Measurements from ENCODE around the gene CFAP206.
"Not testable (repeated sequence)": the region's sequence is repeated elsewhere in the genome, so short reads cannot be mapped to it uniquely, and the experiment has no call there.

Gene CFAP206

DNA sequence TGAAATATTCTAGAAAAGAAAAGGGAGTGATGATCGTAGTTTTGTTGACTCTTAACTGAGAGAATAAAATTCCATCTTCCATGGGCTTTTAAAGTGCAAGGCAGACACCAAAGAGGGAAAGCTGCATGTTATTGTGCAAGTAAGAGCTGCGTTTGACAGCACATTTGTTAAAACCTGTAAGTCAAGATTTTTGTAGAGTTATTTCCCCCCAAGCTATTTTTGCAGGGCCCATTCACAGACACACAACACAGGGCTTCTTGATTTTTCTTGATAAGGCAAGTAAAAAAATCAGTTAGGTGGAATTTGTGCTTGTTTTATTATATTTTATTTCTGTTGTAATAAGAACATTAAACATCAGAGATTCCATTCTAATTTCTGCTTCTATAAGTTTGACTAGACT, 13.8 kb downstream of the CFAP206 start:
- no peak for FAIRE-seq

DNA sequence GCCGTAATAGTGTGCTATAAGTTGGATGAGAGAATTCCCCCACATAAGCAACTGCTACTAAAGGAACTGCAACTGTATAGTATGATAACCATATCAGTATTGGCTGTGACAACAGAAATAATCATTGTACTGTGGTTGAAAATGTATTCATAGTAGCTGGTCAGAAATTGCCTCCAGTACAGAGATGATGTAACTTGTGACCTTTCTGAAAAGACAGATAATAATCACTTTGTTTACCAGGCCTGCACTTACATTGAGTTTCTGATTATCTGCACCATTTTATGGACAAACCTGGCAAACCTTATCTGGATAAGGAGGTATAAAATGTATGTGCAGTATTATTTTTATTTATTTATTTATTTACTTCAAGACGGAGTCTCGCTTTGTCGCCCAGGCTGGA, 19.0 kb downstream of the CFAP206 start:
- FAIRE-seq, result no peak

DNA sequence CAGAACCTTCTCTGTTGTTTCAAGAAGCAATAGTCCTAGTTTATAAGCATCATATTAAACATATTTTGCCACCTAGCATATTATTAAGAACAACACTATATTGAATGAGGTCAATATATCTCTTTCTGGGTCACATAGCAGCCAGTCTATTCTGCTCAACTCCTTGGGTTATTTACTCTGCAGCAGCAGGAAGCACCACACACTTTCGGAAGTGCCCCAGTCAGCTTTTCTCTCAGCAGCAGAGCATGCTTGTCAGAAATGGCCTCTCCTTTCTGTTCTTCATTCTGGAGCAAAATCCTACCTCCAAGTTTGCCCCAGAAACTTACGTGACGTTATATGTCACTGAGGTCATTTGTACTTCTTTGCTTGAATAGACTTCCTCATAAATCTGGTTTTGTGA, 22.7 kb downstream of the CFAP206 start:
- FAIRE-seq, result no peak

DNA sequence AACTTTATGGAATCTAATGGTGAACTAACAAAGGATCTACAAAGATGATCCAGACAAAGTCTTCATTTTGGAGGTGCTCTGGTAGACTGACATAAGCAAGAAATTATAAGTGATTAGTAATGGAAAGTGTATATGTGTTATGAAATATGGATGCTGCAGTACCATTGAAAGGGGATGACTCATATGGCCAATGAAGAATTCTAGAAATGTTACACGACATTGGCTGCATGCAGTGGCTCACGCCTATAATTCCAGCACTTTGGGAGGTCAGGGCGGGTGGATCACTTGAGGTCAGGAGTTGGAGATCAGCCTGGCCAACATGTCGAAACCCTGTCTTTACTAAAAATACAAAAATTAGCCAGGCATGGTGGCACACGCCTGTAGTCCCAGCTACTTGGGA, 23.5 kb downstream of the CFAP206 start:
- no peak for FAIRE-seq

DNA sequence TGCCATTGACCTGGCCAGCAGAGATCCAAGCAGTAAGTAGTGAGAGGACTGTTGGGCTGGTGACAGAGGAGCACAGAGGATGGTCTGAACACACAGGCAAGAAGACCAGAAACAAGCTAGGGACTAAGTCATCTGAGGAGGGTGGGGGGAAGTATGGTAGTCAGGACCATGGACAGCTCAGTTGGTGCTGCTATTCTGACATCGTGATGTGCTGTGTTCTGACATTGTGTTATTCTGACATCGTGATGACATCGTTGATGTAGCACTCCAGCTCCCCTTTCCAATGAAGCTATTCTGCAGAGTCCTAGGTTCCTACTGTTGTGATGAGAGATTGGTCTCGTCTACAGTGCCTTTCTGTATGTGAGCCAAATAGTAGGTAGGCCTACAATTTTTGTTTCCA, 28.7 kb downstream of the CFAP206 start:
- no peak for FAIRE-seq

DNA sequence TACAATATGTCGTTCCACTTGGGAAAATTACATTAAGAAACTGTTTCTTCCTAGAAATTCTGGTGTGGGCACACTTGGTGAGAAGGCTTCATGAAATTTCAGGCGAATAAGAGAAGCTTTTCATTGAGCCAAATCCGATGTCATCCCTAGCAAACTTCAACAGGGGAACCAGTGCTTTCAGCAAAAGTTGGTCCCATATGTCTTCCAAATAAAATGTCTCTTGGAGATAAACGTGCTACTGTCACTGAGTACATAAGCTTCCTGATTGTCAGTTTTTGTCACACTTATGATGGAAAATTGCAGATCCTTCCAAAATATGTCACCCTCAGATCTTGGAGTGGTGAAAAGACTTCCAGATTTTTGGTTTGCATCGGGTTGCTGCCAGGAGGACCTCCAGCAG, 33.9 kb downstream of the CFAP206 start:
- no peak for FAIRE-seq

DNA sequence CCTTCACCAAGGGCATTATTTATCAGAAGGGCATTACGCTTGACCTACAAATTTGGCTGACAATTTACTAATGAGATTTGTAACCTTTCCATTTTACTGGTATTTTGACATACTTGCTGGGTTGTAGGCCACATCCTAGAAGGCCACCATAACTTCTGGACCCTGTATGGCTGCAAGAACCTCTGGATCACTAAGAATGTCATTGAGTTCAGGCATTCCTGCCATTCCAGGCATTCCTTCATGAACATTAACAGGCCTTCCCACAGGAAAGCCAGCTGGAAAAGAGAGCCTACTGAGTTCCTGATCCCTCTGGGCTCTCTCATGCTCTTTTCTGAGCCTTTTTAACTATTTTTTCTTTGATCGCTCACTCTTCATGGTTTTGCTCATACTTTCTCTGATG, 36.6 kb downstream of the CFAP206 start:
- FAIRE-seq, result no peak

DNA sequence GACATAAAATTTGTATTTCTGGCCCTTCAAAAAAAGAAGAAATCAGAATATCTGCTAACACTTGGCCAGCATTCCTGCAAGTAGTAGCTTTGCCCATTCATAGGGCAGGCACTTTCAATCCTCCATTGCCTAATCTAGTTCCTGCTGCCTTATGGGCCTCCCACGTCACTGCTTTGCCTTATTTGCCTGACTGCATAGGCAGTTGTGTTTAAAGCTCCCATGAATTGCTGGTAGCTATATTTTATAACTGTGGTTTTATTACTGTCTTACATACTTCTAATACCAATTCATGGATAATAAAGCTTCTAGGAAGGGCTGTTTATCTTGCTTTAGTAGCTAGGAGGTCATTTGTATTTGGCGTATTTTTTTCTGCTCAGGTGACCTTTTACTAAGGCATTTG, 57.3 kb downstream of the CFAP206 start:
- no peak for FAIRE-seq

DNA sequence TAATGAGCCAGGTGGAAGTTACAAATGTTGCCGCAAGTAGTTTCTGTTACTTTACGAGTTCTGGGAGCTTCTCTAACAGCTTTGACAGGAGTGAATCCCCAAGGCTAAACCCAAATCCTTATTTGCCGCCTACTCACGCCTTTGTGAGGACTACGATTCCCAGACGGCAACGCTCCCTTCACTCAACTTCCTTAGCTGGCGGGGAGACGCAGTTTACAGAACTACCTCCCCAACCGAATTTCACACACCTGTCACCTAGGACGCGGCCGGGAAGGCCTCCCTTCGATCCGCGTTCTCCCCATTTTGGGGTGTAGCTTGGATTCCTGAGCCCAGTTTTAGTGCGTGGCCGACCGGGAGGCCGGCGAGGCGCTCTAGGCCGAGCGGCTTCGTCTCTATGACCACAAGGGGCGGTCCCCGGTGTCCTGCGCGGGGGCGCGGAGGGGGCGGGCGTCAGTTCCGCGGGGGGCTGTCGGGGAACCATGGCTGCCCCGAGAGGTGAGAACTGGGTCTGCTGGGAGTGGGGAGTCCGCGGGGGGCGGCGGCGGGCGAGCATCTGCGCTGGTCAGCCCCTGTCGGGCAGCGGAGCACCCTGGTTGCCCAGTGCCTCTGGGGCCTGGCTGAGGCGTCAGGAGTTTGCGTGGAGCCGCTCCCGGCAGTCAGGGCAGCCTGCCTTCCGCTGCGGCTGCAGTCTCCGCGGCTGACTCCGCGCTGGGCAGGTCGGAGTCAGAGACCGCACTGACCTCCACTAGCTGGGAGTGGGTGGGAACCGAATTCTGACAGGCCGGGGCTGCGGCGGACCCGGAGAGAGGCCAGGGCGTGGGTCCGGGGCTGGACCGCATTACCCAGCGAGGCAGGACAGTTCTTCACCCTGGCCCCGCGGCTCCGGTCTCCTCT, 65.0 kb downstream of the CFAP206 start, which contains the start of gene SLC35A1:
Gene SLC35A1 (plus strand): TSS at position 450 of the 894 bp plus-strand sequence. CDS start 30 bp downstream, at position 480.
- no peak for FAIRE-seq

DNA sequence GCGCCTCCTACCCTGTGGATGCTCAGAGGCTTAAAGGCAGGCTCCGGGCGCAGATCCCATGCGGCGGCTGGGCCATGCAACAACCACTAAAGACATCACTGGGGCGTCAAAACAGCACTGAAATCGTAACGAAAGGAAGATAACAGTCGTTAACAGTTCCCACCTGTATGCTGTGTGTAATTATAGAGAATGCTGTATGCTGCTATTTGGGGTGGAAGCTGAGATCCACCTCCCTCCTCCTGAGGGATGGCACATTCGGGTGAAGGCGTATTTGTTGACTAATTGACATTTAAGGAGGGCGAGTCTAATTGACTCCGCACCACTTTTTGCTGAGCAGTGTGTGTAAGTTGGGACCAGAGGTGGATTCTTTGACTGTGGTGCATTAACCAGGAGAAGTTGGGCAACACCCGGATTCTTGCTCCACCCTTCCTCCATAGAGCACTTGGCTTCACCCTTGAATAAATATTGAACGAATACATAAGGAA, 65.7 kb downstream of the CFAP206 start:
- FAIRE-seq, result no peak

DNA sequence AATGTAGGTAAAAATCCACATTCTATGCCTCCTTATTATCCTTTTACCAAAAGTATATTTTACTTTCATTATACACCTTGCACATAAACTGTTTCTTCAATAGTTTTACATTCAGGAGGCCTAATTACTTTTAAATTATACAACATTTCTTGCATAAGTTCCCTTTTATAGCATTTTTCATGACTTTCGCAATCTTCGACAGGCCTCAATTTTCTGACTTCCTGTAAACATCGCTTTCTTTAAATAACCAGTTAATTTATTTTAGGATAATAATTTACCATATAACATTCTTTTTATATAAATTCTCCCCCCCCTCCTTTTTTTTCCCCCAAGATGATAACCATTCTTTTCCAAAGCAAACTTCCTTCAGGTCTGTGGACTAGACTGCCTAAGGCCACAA, 74.2 kb downstream of the CFAP206 start:
- no peak for FAIRE-seq

DNA sequence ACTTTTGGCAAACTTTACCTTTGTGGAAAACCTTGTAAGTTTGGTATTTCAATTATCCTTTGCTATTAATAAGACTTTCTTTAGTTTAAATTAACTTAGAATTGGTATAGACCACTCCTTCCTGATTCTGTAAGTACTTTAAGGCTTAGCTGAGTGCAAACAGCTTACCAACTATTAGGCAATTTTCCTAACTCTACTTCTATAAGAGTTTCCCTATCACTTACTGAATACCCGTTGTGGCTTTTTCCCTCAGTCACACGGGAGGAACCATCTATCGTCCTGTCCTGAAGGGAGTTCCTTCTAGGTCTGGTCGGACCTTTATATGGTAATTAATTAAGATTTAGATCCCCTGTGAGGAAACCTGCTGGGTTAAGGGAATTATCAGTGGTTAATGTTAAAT, 74.6 kb downstream of the CFAP206 start:
- no peak for FAIRE-seq

DNA sequence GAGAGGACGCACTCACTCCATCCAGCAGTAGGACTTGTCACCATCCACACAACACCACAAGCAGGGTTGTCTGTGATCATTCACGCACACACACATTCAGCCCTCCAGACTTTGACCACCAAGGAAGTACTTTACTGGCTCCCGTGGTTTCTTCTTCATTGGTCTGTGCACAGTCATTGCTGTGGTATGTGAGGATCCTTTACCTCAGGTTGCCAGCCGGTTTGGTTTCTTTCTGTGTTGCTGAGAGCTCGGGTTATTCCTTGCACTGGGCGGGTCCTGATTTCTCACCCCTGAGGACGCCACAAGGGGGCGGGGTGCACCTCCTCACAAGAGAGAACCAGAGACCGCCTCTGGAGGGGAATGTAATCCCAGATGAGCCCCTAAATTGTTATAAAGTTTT, 76.2 kb downstream of the CFAP206 start:
- no peak for FAIRE-seq

DNA sequence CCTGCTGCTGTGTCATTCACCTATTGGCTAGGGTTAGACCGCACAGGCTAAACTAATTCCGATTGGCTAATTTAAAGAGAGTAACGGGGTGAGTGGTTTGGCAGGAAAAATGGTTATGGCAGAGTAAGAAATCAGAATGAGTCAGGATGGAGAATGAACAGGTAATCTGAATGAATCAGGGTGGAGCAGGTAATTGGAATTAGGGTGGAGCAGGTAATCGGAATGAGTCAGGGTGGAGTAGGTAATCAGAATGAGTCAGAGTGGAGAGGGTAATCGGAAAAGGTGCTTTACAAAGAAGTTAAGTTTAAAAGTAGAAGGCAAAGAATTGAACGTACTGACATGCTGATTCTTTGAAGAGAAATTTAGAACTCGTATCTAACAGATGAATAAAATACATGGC, 76.7 kb downstream of the CFAP206 start:
- FAIRE-seq, result no peak

DNA sequence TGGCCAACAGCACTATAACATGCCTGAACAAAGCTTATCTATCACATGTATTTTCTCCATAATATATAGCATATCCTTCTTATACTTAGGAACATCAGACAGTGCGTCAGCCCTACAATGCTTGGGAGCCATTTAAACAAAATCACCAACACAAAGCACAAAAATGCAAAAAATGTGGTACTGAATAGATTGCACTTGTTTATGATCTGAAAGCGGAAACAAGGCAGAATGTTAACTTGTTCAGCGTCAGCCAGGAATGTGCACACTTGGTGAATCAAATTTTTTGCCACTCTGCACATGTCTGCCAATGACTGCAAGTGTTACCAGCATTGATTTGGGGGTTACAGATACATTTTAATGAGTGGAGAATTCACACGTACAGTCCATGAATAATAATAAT, 79.8 kb downstream of the CFAP206 start:
- FAIRE-seq, result no peak

DNA sequence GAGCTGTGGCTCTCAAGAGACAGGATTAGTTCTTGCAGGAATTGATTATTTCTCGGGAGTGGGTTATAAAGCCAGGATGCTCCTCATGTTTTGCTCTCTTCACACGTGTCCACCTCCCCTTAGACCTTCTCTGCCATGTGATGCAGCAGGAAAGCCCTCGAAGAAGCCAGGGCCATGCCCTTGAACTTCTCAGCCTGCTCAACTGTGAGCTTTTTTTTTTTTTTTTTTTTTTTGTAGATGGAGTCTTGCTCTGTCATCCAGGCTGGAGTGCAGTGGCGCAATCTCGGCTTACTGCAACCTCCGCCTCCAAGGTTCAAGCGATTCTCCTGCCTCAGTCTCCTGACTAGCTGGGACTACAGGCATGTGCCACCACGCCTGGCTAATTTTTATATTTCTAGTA, 81.6 kb downstream of the CFAP206 start:
- not testable (repeated sequence) for FAIRE-seq

DNA sequence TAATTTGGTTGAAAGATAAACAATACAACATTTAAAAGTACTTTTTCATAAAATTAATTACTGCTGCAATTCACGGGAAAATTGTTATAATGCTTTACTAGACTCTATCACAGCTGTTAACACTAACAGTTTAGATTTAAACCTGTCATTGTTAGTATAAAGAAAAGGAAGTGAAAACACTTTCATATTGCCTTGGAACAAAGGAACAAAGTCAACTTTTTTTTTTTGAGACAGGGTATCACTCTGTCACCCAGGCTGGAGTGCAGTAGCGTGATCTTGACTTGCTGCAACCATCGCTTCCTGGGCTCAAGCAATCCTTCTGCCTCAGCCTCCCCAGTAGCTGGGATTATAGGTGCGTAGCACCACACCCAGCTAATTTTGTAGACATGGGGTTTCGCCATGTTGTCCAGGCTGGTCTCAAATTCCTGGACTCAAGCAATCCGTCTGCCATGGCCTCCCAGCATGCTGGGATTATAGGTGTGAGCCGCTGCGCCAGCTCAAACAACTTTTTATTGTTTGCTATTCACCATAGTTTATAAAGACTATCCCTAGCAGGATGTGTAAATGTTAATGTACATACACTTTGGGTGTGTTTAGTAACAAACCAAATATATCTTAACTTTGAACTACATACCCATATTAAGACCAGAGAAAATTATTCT, 87.1 kb downstream of the CFAP206 start:
- no peak for FAIRE-seq

DNA sequence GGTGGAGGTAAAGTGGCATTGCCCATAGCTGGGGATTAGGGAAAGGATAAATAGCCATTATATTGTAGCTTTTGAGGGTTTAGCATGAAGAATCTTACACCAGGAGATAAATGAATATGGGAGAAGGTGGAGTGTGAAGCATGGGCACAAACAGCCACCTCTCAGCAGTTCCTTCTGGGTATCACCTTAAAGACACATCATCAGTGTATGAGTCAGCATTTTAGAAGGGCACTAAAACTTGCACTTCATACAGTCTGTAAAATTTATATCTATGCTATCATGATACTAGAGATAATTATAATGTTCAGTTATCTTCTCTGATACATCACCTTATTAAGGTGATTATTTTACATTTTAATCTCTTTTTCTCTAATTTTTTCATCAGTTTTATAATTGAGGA, 90.3 kb downstream of the CFAP206 start:
- FAIRE-seq, result no peak

DNA sequence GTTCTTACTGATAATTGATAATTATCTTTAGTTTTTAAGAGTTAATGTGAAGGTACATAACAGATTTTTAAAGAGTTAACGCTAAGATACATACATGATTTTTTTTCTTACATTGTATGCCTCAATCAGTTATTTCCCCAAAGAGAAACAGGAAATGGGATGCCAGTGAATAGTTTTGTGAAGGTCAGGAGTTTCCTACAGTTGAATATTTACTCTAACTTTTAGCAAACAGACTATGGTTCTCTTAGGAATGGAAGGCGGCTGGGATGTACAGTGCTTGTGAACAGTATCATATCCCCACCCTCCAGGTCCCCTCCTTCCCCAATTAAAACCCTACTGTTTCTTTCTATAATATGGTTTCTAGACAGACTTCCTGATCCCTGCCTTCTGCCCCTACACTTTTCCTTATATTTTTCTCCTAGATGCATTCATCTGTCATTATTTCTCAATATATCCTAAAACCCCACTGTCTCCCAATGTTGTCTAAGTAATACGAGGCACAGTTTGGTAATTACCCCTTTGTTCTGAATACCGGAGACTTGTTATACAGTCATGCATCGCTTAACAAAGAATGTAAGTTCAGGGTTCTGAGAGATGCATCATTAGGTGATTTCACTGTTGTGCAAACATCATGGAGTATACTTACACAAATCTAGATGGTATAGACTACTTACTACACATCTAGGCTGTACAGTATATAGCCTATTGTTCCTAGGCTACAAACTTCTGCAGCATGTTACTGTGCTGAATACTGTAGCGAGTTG, 94.2 kb downstream of the CFAP206 start:
- FAIRE-seq, result no peak

DNA sequence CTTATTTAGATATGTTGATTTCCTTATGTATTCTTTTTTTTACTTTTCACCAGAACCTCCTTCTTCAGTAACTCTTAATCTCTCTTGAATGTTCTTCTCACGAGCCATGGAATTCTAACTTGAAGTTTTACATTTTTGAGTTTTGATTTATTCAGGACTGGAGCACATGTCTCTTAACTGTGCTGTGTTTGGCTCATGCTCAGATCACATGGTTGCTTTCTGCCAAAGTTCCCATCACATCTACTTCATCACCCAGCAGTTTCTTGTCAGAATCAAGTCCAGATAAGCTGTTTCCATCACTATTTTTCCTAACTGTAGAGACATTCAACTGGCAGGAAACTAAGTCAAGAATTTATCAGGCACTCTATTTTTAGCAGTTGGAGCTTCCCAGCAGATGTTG, 96.7 kb downstream of the CFAP206 start:
- FAIRE-seq, result no peak

Data from TTC549 (cell line).